NCI-H345 (cell line): ENCODE data around the gene SEMA5A.
A peak's percentile ranks its signal among the peaks of the same experiment; 100 is the strongest.

Experiments used
- DNase-seq: peaks from one replicate; lab custom pipeline; 2025; lab: John Stamatoyannopoulos, UW

Gene SEMA5A

GRCh38 chr5:9515436-9515835, 30.4 kb downstream of the SEMA5A start:
- no peak for DNase-seq

- DNase-seq: no peak
These were observed 30.9 kb downstream of the SEMA5A start for GRCh38 chr5:9514968-9515367.

- no peak for DNase-seq
These were observed 32.0 kb downstream of the SEMA5A start for GRCh38 chr5:9513827-9514226.

- DNase-seq: no peak
These were observed 33.4 kb downstream of the SEMA5A start for GRCh38 chr5:9512457-9512856.

- DNase-seq: no peak
These were observed 37.9 kb downstream of the SEMA5A start for GRCh38 chr5:9507974-9508373.

- no peak for DNase-seq
These were observed 40.6 kb downstream of the SEMA5A start for GRCh38 chr5:9505225-9505624.

GRCh38 chr5:9502864-9503263, 43.0 kb downstream of the SEMA5A start:
- DNase-seq: no peak

- DNase-seq: no peak
These were observed 43.6 kb downstream of the SEMA5A start for GRCh38 chr5:9502050-9502834.

GRCh38 chr5:9500625-9501024, 45.2 kb downstream of the SEMA5A start:
- no peak for DNase-seq

- DNase-seq: no peak
These were observed 45.7 kb downstream of the SEMA5A start for GRCh38 chr5:9500193-9500592.

- DNase-seq: no peak
These were observed 46.4 kb downstream of the SEMA5A start for GRCh38 chr5:9499498-9499876.

- no peak for DNase-seq
These were observed 47.1 kb downstream of the SEMA5A start for GRCh38 chr5:9498541-9499497.

GRCh38 chr5:9497347-9497746, 48.5 kb downstream of the SEMA5A start:
- no peak for DNase-seq

- no peak for DNase-seq
These were observed 49.1 kb downstream of the SEMA5A start for GRCh38 chr5:9496801-9497200.

- DNase-seq: peak; percentile 29
These were observed 50.8 kb downstream of the SEMA5A start for GRCh38 chr5:9495121-9495520.

GRCh38 chr5:9494301-9494700, 51.6 kb downstream of the SEMA5A start:
- no peak for DNase-seq

- no peak for DNase-seq
These were observed 55.3 kb downstream of the SEMA5A start for GRCh38 chr5:9490494-9491097.

GRCh38 chr5:9483779-9484178, 62.1 kb downstream of the SEMA5A start:
- DNase-seq: no peak

- DNase-seq: no peak
These were observed 62.6 kb downstream of the SEMA5A start for GRCh38 chr5:9483243-9483642.

- no peak for DNase-seq
These were observed 63.5 kb downstream of the SEMA5A start for GRCh38 chr5:9482381-9482780.

GRCh38 chr5:9480499-9480898, 65.4 kb downstream of the SEMA5A start:
- DNase-seq: no peak

GRCh38 chr5:9479990-9480389, 65.9 kb downstream of the SEMA5A start:
- DNase-seq: no peak

GRCh38 chr5:9479361-9479760, 66.5 kb downstream of the SEMA5A start:
- DNase-seq: no peak
